Esophagus (tissue), 2 donors: ENCODE results near the gene CADM4. TPM values are rescaled to one million over a fixed set of nuclear protein-coding genes. Genes with fewer than 3 reads are reported as not detected.

ENCODE experiments used
- H3K27ac ChIP-seq, 2 donors: one replicate each; pipeline ENCODE4 v1.5.1; 2013; ENCODE audit warnings: low read depth in 2 of 2, mild to moderate bottlenecking in 2 of 2, inconsistent platforms in 1 of 2, low read length in 1 of 2, moderate library complexity in 1 of 2
- H3K27me3 ChIP-seq, 2 donors: one replicate each; pipeline ENCODE4 v1.6.1; 2013; ENCODE audit warnings: low read length in 2 of 2, control low read depth in 1 of 2, mild to moderate bottlenecking in 1 of 2; ENCODE audit not compliant: insufficient read depth in 2 of 2, control insufficient read depth in 1 of 2
- H3K36me3 ChIP-seq, 2 donors: one replicate each; pipeline ENCODE4 v1.6.1; 2013; ENCODE audit warnings: low read length in 1 of 2; ENCODE audit not compliant: control insufficient read depth in 2 of 2, insufficient read depth in 2 of 2
- H3K4me1 ChIP-seq, 2 donors: one replicate each; pipeline ENCODE4 v1.6.1; 2013; ENCODE audit warnings: low read length in 1 of 2; ENCODE audit not compliant: control insufficient read depth in 2 of 2, insufficient read depth in 2 of 2
- H3K4me3 ChIP-seq, 2 donors: one replicate each; pipeline ENCODE4 v1.5.1; 2013; ENCODE audit warnings: low read length in 2 of 2, mild to moderate bottlenecking in 2 of 2, low read depth in 1 of 2, moderate library complexity in 1 of 2
- H3K9me3 ChIP-seq, 2 donors: one replicate each; pipeline ENCODE4 v1.6.1; 2013; ENCODE audit warnings: mild to moderate bottlenecking in 2 of 2, low read depth in 1 of 2, low read length in 1 of 2, moderate library complexity in 1 of 2; ENCODE audit not compliant: control insufficient read depth in 2 of 2, insufficient read depth in 1 of 2
- WGBS, 2 donors: extraction: QIAGEN DNeasy Blood & Tissue Kit; methylation state at CpG; one replicate each; pipeline ENCODE4 v1.1.7; 2013; 5-methylcytosine and 5-hydroxymethylcytosine counted together
- polyA plus RNA-seq, 2 donors: library from polyadenylated mRNA; stranded (reverse); fragments of 200-250 nt; gene quantifications; one replicate each; pipeline ENCODE4 v1.2.3, GENCODE V29; 2013
- donor health status: healthy with polysubstance abuse.
- donor health status: Bipolar disorder and iron deficiency.

The CADM4 gene
- polyA plus RNA-seq, 2 donors = 9.7 to 21.7 TPM

GRCh38 chr19:43626838-43627237 lies 12.8 kb downstream of the CADM4 start:
- H3K36me3 ChIP-seq = no peaks in the 10 kb centered on the region
- no peak overlapping the region for H3K27ac ChIP-seq
- H3K27me3 ChIP-seq = no peaks in the 10 kb centered on the region
- H3K4me1 ChIP-seq = peaks cover 0 to 3% of the 10 kb centered on the region in 2 donors
- H3K4me3 ChIP-seq = no peak overlapping the region
- H3K9me3 ChIP-seq = no peaks in the 10 kb centered on the region
- WGBS, 2 donors = 63 to 68% methylated on average over 17 of the region's 17 CpGs

GRCh38 chr19:43625918-43626579 lies 13.6 kb downstream of the CADM4 start:
- WGBS, 2 donors = 82 to 83% methylated on average over 29 to 32 of the region's 32 CpGs
- no peak overlapping the region for H3K27ac ChIP-seq
- no peaks in the 10 kb centered on the region for H3K27me3 ChIP-seq
- no peaks in the 10 kb centered on the region for H3K36me3 ChIP-seq
- peaks cover 0 to 3% of the 10 kb centered on the region in 2 donors for H3K4me1 ChIP-seq
- no peak overlapping the region for H3K4me3 ChIP-seq
- H3K9me3 ChIP-seq = no peaks in the 10 kb centered on the region

GRCh38 chr19:43624933-43625332 lies 14.7 kb downstream of the CADM4 start:
- peak overlapping the region in 1 of 2 donors; percentile 59 for H3K27ac ChIP-seq
- no peaks in the 10 kb centered on the region for H3K9me3 ChIP-seq
- 28 to 38% methylated on average over 30 of the region's 30 CpGs for WGBS, 2 donors
- H3K4me3 ChIP-seq = no peak overlapping the region
- peaks cover 2 to 7% of the 10 kb centered on the region in 2 donors for H3K4me1 ChIP-seq
- no peaks in the 10 kb centered on the region for H3K36me3 ChIP-seq
- no peaks in the 10 kb centered on the region for H3K27me3 ChIP-seq

GRCh38 chr19:43623889-43624670 lies 15.6 kb downstream of the CADM4 start:
- Histone ChIP-seq H3K27me3 (no peaks in the 10 kb centered on the region), H3K27ac (no peak overlapping the region), H3K36me3 (no peaks in the 10 kb centered on the region), H3K9me3 (no peaks in the 10 kb centered on the region), H3K4me1 (peaks cover 4 to 7% of the 10 kb centered on the region in 2 donors), H3K4me3 (no peak overlapping the region)
- 85 to 86% methylated on average over 35 of the region's 35 CpGs for WGBS, 2 donors

GRCh38 chr19:43622956-43623355 lies 16.7 kb downstream of the CADM4 start:
- Histone ChIP-seq H3K27ac (no peak overlapping the region), H3K27me3 (no peaks in the 10 kb centered on the region), H3K4me1 (peaks cover 6 to 7% of the 10 kb centered on the region in 2 donors), H3K9me3 (no peaks in the 10 kb centered on the region), H3K36me3 (no peaks in the 10 kb centered on the region), H3K4me3 (no peak overlapping the region)
- 71 to 89% methylated on average over 1 of the region's 1 CpG for WGBS, 2 donors

GRCh38 chr19:43622070-43622469 lies 17.6 kb downstream of the CADM4 start:
- no peak overlapping the region for H3K4me3 ChIP-seq
- no peaks in the 10 kb centered on the region for H3K36me3 ChIP-seq
- H3K27me3 ChIP-seq = no peaks in the 10 kb centered on the region
- peaks cover 6 to 7% of the 10 kb centered on the region in 2 donors for H3K4me1 ChIP-seq
- H3K9me3 ChIP-seq = no peaks in the 10 kb centered on the region
- no peak overlapping the region for H3K27ac ChIP-seq
- WGBS, 2 donors = 49 to 70% methylated on average over 4 of the region's 4 CpGs

GRCh38 chr19:43620061-43621001 lies 19.3 kb downstream of the CADM4 start:
- Histone ChIP-seq H3K4me1 (peaks cover 6 to 7% of the 10 kb centered on the region in 2 donors), H3K4me3 (peak overlapping the region; percentile 69 to 76), H3K36me3 (no peaks in the 10 kb centered on the region), H3K27ac (peak overlapping the region; percentile 90), H3K27me3 (no peaks in the 10 kb centered on the region), H3K9me3 (no peaks in the 10 kb centered on the region)
- WGBS, 2 donors = 29 to 34% methylated on average over 23 of the region's 23 CpGs

- 0 to 1% methylated on average over 61 to 81 of the region's 81 CpGs for WGBS, 2 donors
- peak within 1 kb of the TSS; percentile 90 for H3K27ac ChIP-seq
These were observed 20.2 kb downstream of the CADM4 start, which contains the start of gene ZNF428 for GRCh38 chr19:43619262-43620060. Gene ZNF428, minus strand, starts transcription at chr19:43619629. Its CDS starts 5,325 bp downstream, at chr19:43614304.

More at GRCh38 chr19:43619262-43620060, 20.2 kb downstream of the CADM4 start, which contains the start of gene ZNF428:
- Histone ChIP-seq H3K4me1 (peaks cover 4 to 6% of the 10 kb centered on the region in 2 donors), H3K9me3 (no peaks in the 10 kb centered on the region), H3K36me3 (no peaks in the 10 kb centered on the region), H3K4me3 (peak within 1 kb of the TSS; percentile 69 to 76), H3K27me3 (no peaks in the 10 kb centered on the region)
